ENCODE measurements around the gene KLHDC9.
A peak's percentile ranks its signal among the peaks of the same experiment; 100 is the strongest.
"Not testable (repeated sequence)": the region's sequence is repeated elsewhere in the genome, so short reads cannot be mapped to it uniquely, and the experiment has no call there.

The KLHDC9 gene

GRCh38 chr1:161114556-161114955 is 16.4 kb downstream of the KLHDC9 start:
- Histone ChIP-seq H3K4me3 (ENCODE audit: low read depth in 1 of 5, low read length in 5 of 5) (no peak overlapping the region), H3K9me3 (ENCODE audit: control insufficient read depth in 5 of 5, low read length in 5 of 5) (no peaks in the 10 kb centered on the region), H3K4me1 (ENCODE audit: control insufficient read depth in 5 of 5, insufficient read depth in 5 of 5, low read length in 5 of 5) (peaks cover 10 to 56% (median 42%) of the 10 kb centered on the region in 5 donors), H3K27me3 (ENCODE audit: control insufficient read depth in 5 of 5, insufficient read depth in 4 of 5, low read length in 5 of 5) (no peaks in the 10 kb centered on the region), H3K36me3 (ENCODE audit: control insufficient read depth in 5 of 5, insufficient read depth in 5 of 5, low read length in 5 of 5) (peaks cover 0 to 11% (median 4%) of the 10 kb centered on the region in 5 donors), H3K9ac (ENCODE audit: low read length in 5 of 5) (no peak overlapping the region), H3K27ac (ENCODE audit: low read depth, low read length) (peak overlapping the region; percentile 17)

- no peaks in the 10 kb centered on the region for H3K9me3 ChIP-seq (ENCODE audit: control insufficient read depth in 5 of 5, low read length in 5 of 5)
- no peak overlapping the region for H3K4me3 ChIP-seq (ENCODE audit: low read depth in 1 of 5, low read length in 5 of 5)
- peaks cover 0 to 11% (median 5%) of the 10 kb centered on the region in 5 donors for H3K36me3 ChIP-seq (ENCODE audit: control insufficient read depth in 5 of 5, insufficient read depth in 5 of 5, low read length in 5 of 5)
- H3K27ac ChIP-seq (ENCODE audit: low read depth, low read length) = no peak overlapping the region
- H3K27me3 ChIP-seq (ENCODE audit: control insufficient read depth in 5 of 5, insufficient read depth in 4 of 5, low read length in 5 of 5) = no peaks in the 10 kb centered on the region
- peak overlapping the region in 1 of 5 donors; percentile 48 for H3K9ac ChIP-seq (ENCODE audit: low read length in 5 of 5)
- peaks cover 12 to 62% (median 48%) of the 10 kb centered on the region in 5 donors for H3K4me1 ChIP-seq (ENCODE audit: control insufficient read depth in 5 of 5, insufficient read depth in 5 of 5, low read length in 5 of 5)
Observed at GRCh38 chr1:161115132-161115711, 17.1 kb downstream of the KLHDC9 start.

- peak overlapping the region in 1 of 5 donors; percentile 100 for H3K4me3 ChIP-seq (ENCODE audit: low read depth in 1 of 5, low read length in 5 of 5)
- not testable (repeated sequence) for H3K27me3 ChIP-seq (ENCODE audit: control insufficient read depth in 5 of 5, insufficient read depth in 4 of 5, low read length in 5 of 5); H3K9ac ChIP-seq (ENCODE audit: low read length in 5 of 5); H3K27ac ChIP-seq (ENCODE audit: low read depth, low read length); H3K9me3 ChIP-seq (ENCODE audit: control insufficient read depth in 5 of 5, low read length in 5 of 5)
- peaks cover 3 to 18% (median 12%) of the 10 kb centered on the region in 5 donors for H3K36me3 ChIP-seq (ENCODE audit: control insufficient read depth in 5 of 5, insufficient read depth in 5 of 5, low read length in 5 of 5)
- H3K4me1 ChIP-seq (ENCODE audit: control insufficient read depth in 5 of 5, insufficient read depth in 5 of 5, low read length in 5 of 5) = peaks cover 12 to 69% (median 55%) of the 10 kb centered on the region in 5 donors
Observed at GRCh38 chr1:161115961-161116360, 17.8 kb downstream of the KLHDC9 start.

GRCh38 chr1:161117759-161118581 is 19.8 kb downstream of the KLHDC9 start, which contains the start of the genes NIT1 and PFDN2:
NIT1 (plus strand) TSS chr1:161118105; CDS start chr1:161118177, 72 bp downstream.
PFDN2 (minus strand) TSS chr1:161118037; CDS start chr1:161118026, 11 bp downstream.
- Histone ChIP-seq H3K9ac (ENCODE audit: low read length in 5 of 5) (peak within 1 kb of the TSS; percentile 99 to 100 (median 100)), H3K9me3 (ENCODE audit: control insufficient read depth in 5 of 5, low read length in 5 of 5) (no peaks in the 10 kb centered on the region), H3K4me1 (ENCODE audit: control insufficient read depth in 5 of 5, insufficient read depth in 5 of 5, low read length in 5 of 5) (peaks cover 12 to 69% (median 56%) of the 10 kb centered on the region in 5 donors), H3K27ac (ENCODE audit: low read depth, low read length) (peak within 1 kb of the TSS; percentile 99), H3K4me3 (ENCODE audit: low read depth in 1 of 5, low read length in 5 of 5) (peak within 1 kb of the TSS; percentile 100), H3K27me3 (ENCODE audit: control insufficient read depth in 5 of 5, insufficient read depth in 4 of 5, low read length in 5 of 5) (no peaks in the 10 kb centered on the region), H3K36me3 (ENCODE audit: control insufficient read depth in 5 of 5, insufficient read depth in 5 of 5, low read length in 5 of 5) (peaks cover 12 to 38% (median 31%) of the 10 kb centered on the region in 5 donors)

GRCh38 chr1:161119092-161119903 is 21.1 kb downstream of the KLHDC9 start:
- Histone ChIP-seq H3K36me3 (ENCODE audit: control insufficient read depth in 5 of 5, insufficient read depth in 5 of 5, low read length in 5 of 5) (peaks cover 12 to 47% (median 42%) of the 10 kb centered on the region in 5 donors), H3K9ac (ENCODE audit: low read length in 5 of 5) (peak overlapping the region; percentile 99 to 100 (median 100)), H3K4me1 (ENCODE audit: control insufficient read depth in 5 of 5, insufficient read depth in 5 of 5, low read length in 5 of 5) (peaks cover 12 to 69% (median 52%) of the 10 kb centered on the region in 5 donors)

GRCh38 chr1:161121042-161121650 is 23.0 kb downstream of the KLHDC9 start:
- peak overlapping the region; percentile 99 for H3K27ac ChIP-seq (ENCODE audit: low read depth, low read length)
- no peaks in the 10 kb centered on the region for H3K27me3 ChIP-seq (ENCODE audit: control insufficient read depth in 5 of 5, insufficient read depth in 4 of 5, low read length in 5 of 5)
- H3K4me1 ChIP-seq (ENCODE audit: control insufficient read depth in 5 of 5, insufficient read depth in 5 of 5, low read length in 5 of 5) = peaks cover 12 to 54% (median 42%) of the 10 kb centered on the region in 5 donors
- peak overlapping the region in 3 of 5 donors; percentile 13 to 45 (median 41) for H3K9ac ChIP-seq (ENCODE audit: low read length in 5 of 5)
- H3K9me3 ChIP-seq (ENCODE audit: control insufficient read depth in 5 of 5, low read length in 5 of 5) = no peaks in the 10 kb centered on the region
- peaks cover 16 to 61% (median 50%) of the 10 kb centered on the region in 5 donors for H3K36me3 ChIP-seq (ENCODE audit: control insufficient read depth in 5 of 5, insufficient read depth in 5 of 5, low read length in 5 of 5)
- no peak overlapping the region for H3K4me3 ChIP-seq (ENCODE audit: low read depth in 1 of 5, low read length in 5 of 5)

More at GRCh38 chr1:161119092-161119903, 21.1 kb downstream of the KLHDC9 start:
- Histone ChIP-seq H3K27ac (ENCODE audit: low read depth, low read length) (peak overlapping the region; percentile 99), H3K27me3 (ENCODE audit: control insufficient read depth in 5 of 5, insufficient read depth in 4 of 5, low read length in 5 of 5) (no peaks in the 10 kb centered on the region), H3K4me3 (ENCODE audit: low read depth in 1 of 5, low read length in 5 of 5) (peak overlapping the region; percentile 73 to 100 (median 100)), H3K9me3 (ENCODE audit: control insufficient read depth in 5 of 5, low read length in 5 of 5) (no peaks in the 10 kb centered on the region)

GRCh38 chr1:161121834-161122233 is 23.7 kb downstream of the KLHDC9 start:
- Histone ChIP-seq H3K4me1 (ENCODE audit: control insufficient read depth in 5 of 5, insufficient read depth in 5 of 5, low read length in 5 of 5) (peaks cover 12 to 47% (median 36%) of the 10 kb centered on the region in 5 donors), H3K9ac (ENCODE audit: low read length in 5 of 5) (peak overlapping the region in 1 of 5 donors; percentile 45), H3K27me3 (ENCODE audit: control insufficient read depth in 5 of 5, insufficient read depth in 4 of 5, low read length in 5 of 5) (no peaks in the 10 kb centered on the region), H3K9me3 (ENCODE audit: control insufficient read depth in 5 of 5, low read length in 5 of 5) (no peaks in the 10 kb centered on the region), H3K27ac (ENCODE audit: low read depth, low read length) (peak overlapping the region; percentile 99), H3K4me3 (ENCODE audit: low read depth in 1 of 5, low read length in 5 of 5) (no peak overlapping the region), H3K36me3 (ENCODE audit: control insufficient read depth in 5 of 5, insufficient read depth in 5 of 5, low read length in 5 of 5) (peaks cover 17 to 65% (median 55%) of the 10 kb centered on the region in 5 donors)

GRCh38 chr1:161122967-161123366 is 24.8 kb downstream of the KLHDC9 start:
- peaks cover 12 to 44% (median 35%) of the 10 kb centered on the region in 5 donors for H3K4me1 ChIP-seq (ENCODE audit: control insufficient read depth in 5 of 5, insufficient read depth in 5 of 5, low read length in 5 of 5)
- H3K36me3 ChIP-seq (ENCODE audit: control insufficient read depth in 5 of 5, insufficient read depth in 5 of 5, low read length in 5 of 5) = peaks cover 27 to 77% (median 62%) of the 10 kb centered on the region in 5 donors
- no peak overlapping the region for H3K27ac ChIP-seq (ENCODE audit: low read depth, low read length)
- H3K9ac ChIP-seq (ENCODE audit: low read length in 5 of 5) = no peak overlapping the region
- H3K4me3 ChIP-seq (ENCODE audit: low read depth in 1 of 5, low read length in 5 of 5) = no peak overlapping the region
- no peaks in the 10 kb centered on the region for H3K27me3 ChIP-seq (ENCODE audit: control insufficient read depth in 5 of 5, insufficient read depth in 4 of 5, low read length in 5 of 5)
- H3K9me3 ChIP-seq (ENCODE audit: control insufficient read depth in 5 of 5, low read length in 5 of 5) = no peaks in the 10 kb centered on the region

GRCh38 chr1:161127649-161128048 is 29.5 kb downstream of the KLHDC9 start:
- H3K9me3 ChIP-seq (ENCODE audit: control insufficient read depth in 5 of 5, low read length in 5 of 5) = no peaks in the 10 kb centered on the region
- H3K4me3 ChIP-seq (ENCODE audit: low read depth in 1 of 5, low read length in 5 of 5) = no peak overlapping the region
- H3K27ac ChIP-seq (ENCODE audit: low read depth, low read length) = peak overlapping the region; percentile 0
- H3K4me1 ChIP-seq (ENCODE audit: control insufficient read depth in 5 of 5, insufficient read depth in 5 of 5, low read length in 5 of 5) = peaks cover 4 to 44% (median 39%) of the 10 kb centered on the region in 5 donors
- peaks cover 21 to 68% (median 52%) of the 10 kb centered on the region in 5 donors for H3K36me3 ChIP-seq (ENCODE audit: control insufficient read depth in 5 of 5, insufficient read depth in 5 of 5, low read length in 5 of 5)
- no peaks in the 10 kb centered on the region for H3K27me3 ChIP-seq (ENCODE audit: control insufficient read depth in 5 of 5, insufficient read depth in 4 of 5, low read length in 5 of 5)
- H3K9ac ChIP-seq (ENCODE audit: low read length in 5 of 5) = peak overlapping the region in 1 of 5 donors; percentile 32

Measured in subcutaneous abdominal adipose tissue (tissue), 5 donors.